Lower leg skin (tissue), 4 donors: ENCODE measurements around the gene SHROOM3. TPM values are rescaled to one million over a fixed set of nuclear protein-coding genes. Genes with fewer than 3 reads are reported as not detected.

ENCODE experiments used
- DNase-seq, 2 donors: peaks; one replicate each; pipeline ENCODE4 v3.0.0-alpha.2; 2019; ENCODE audit warnings: low spot score in 2 of 2
- H3K4me3 ChIP-seq: fragments of 200-600 bp; sonication (generic); 2 replicates; pipeline ENCODE4 v1.5.1; 2017; ENCODE audit warnings: mild to moderate bottlenecking, low read depth; ENCODE audit not compliant: poor library complexity, severe bottlenecking
- POLR2A ChIP-seq, 2 donors: fragments of 450-650 bp; IDR thresholded peaks; one replicate each; pipeline ENCODE4 v1.6.1; 2016 to 2017; ENCODE audit warnings: antibody characterized with exemption in 2 of 2, mild to moderate bottlenecking in 1 of 2, moderate library complexity in 1 of 2
- WGBS, 2 donors: methylation state at CpG; one replicate each; pipeline ENCODE4 v1.1.5; 2018; 5-methylcytosine and 5-hydroxymethylcytosine counted together
- intact Hi-C: fragments of 100-400 bp; cut with DNase I; formaldehyde crosslinking; loops from one replicate; pipeline ENCODE4 v1.15.0; 2023; ENCODE audit warnings: low total_unique reads
- total RNA-seq, 4 donors: library from RNA; depleted of rRNA; stranded (reverse); fragments of >200 nt; gene quantifications; one replicate each; pipeline ENCODE4 v1.1.0, GENCODE V29; 2016
- TF ChIP-seq, protein P1 (sequence below), 3 donors: fragments of 450-650 bp; IDR thresholded peaks; one replicate each; pipeline ENCODE4 v1.5.1; 2016; ENCODE audit warnings: antibody characterized with exemption in 3 of 3, mild to moderate bottlenecking in 3 of 3, moderate library complexity in 2 of 3

SHROOM3 gene
- total RNA-seq, 4 donors from 2014 or later: 37.7 to 88.8 (median 44.0) TPM

DNA sequence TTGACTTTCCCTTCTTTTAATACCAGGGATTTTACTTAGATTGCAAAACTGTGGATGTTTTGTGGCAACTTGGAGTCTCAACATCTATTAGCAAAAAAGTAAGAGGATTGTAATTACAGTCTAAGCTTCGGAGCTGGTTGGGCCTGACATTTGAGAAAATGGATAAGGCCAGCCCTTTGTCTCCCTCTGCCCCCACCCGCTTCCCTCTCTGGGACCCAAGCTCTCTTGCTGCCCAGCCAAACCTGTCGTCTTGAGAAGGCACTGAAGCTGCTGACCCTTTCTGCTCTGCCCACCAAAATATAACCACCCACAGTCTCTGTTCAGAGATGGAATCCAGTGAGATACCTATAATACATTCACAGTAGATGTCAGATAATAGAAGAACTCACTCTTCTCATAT, 49.6 kb downstream of the SHROOM3 start:
- intact Hi-C loops: no loop called here
- no peak overlapping the region for H3K4me3 ChIP-seq
- WGBS, 2 donors: 69 to 75% methylated on average over 3 of the region's 3 CpGs
- DNase-seq: no peak
- TF ChIP-seq POLR2A (IDR thresholded peaks at IDR 0.05): no peak
- TF ChIP-seq, protein P1, sequence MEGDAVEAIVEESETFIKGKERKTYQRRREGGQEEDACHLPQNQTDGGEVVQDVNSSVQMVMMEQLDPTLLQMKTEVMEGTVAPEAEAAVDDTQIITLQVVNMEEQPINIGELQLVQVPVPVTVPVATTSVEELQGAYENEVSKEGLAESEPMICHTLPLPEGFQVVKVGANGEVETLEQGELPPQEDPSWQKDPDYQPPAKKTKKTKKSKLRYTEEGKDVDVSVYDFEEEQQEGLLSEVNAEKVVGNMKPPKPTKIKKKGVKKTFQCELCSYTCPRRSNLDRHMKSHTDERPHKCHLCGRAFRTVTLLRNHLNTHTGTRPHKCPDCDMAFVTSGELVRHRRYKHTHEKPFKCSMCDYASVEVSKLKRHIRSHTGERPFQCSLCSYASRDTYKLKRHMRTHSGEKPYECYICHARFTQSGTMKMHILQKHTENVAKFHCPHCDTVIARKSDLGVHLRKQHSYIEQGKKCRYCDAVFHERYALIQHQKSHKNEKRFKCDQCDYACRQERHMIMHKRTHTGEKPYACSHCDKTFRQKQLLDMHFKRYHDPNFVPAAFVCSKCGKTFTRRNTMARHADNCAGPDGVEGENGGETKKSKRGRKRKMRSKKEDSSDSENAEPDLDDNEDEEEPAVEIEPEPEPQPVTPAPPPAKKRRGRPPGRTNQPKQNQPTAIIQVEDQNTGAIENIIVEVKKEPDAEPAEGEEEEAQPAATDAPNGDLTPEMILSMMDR (IDR thresholded peaks at IDR 0.05): no peak

DNA sequence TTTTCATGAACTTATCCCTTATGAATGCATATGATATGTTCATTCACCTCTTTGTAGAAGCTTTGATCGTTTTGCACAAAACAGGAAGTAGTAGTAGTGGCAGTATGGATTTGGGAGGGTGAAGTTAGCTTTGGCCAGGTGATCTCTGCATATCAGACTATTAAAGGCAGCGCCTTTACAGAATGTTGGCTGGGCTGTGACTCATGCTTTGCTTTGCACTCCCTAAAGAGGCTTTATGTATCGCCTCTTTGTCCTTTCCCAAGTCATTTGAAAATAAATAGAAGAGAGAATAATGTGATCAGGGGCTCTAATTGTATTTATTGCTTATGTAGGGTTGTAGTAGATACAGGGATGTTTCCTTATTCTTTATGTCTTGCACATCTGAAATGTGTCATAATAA, 50.4 kb downstream of the SHROOM3 start:
- intact Hi-C loops: no loop called here
- TF ChIP-seq, protein P1 (IDR thresholded peaks at IDR 0.05): no peak
- no peak for TF ChIP-seq POLR2A (IDR thresholded peaks at IDR 0.05)
- no peak overlapping the region for H3K4me3 ChIP-seq
- no peak for DNase-seq
- 37 to 41% methylated on average over 3 of the region's 3 CpGs for WGBS, 2 donors

DNA sequence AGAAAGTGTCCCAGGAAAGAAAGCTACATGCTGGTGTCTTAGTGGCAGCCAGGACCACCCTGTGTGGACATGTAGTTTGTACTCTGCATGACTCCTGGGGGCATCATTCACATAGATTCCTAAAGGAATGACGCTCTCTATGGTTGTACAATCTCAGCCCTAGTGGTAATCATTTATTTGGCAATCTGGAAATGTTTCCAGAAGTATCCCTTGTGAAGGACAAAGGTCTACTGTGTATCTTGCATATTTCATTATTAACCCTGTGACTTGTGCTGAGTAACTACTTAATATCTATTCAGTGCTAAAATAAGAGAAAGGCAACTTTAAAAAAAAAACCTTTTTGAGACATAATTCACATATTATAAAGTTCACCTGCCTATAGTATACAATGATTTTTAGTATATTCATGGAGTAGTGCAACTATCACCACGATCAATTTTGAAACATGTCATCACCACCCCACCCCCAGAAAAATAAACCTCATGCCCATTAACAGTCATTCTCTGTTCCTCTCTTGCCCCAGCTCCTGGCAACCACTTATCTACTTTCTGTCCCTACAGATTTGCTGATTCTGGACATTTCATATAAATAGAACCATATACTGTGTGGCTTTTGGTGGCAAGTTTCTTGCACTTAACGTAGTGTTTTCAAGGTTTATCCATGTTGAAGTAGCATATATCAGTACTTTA, 51.7 kb downstream of the SHROOM3 start:
- intact Hi-C loops: no loop called here
- DNase-seq: no peak
- H3K4me3 ChIP-seq: no peak overlapping the region
- WGBS, 2 donors: 76 to 80% methylated on average over 3 of the region's 3 CpGs
- TF ChIP-seq POLR2A (IDR thresholded peaks at IDR 0.05): no peak
- TF ChIP-seq, protein P1 (IDR thresholded peaks at IDR 0.05): no peak

DNA sequence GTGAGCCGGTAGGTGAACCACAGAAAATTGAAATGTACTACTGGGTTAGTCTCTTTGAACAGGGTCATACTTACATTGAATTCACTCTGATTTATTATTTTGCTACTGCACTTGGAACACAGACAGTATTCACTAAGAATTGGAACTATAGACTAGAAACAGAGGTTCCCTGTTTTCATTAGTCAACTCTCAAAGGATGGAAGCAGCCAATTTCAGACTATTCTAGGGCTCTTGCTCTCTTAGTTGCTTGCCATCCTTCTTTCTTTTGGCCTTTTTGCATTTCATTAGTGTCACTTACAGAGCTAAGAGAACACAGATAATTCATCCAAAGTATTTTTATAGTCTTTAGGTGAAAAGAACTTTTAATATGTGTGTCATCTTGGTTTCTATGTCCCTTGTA, 52.6 kb downstream of the SHROOM3 start:
- WGBS, 2 donors: 81 to 82% methylated on average over 1 of the region's 1 CpG
- no peak overlapping the region for H3K4me3 ChIP-seq
- intact Hi-C loops: no loop called here
- DNase-seq: no peak
- TF ChIP-seq, protein P1 (IDR thresholded peaks at IDR 0.05): no peak
- TF ChIP-seq POLR2A (IDR thresholded peaks at IDR 0.05): no peak

DNA sequence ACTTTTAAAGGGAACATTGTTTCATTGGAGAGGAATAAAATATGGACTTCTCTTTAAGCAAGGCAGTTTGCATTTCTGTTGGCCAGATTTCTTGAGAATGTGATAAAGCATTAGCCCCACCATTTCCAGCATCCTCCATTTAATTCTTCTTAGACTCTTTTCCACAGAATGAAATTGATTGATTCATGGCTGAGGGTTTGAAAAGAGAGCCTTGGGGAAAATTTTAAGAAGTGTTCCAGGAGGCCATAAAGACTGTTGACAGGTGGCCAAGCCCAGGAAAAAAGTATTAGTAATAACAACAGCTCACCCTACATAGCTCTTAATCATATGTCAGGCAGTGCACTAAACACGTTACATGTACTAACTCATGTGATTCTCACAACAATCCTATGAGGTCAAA, 53.4 kb downstream of the SHROOM3 start:
- no peak overlapping the region for H3K4me3 ChIP-seq
- no peak for TF ChIP-seq POLR2A (IDR thresholded peaks at IDR 0.05)
- TF ChIP-seq, protein P1 (IDR thresholded peaks at IDR 0.05): no peak
- DNase-seq: no peak
- intact Hi-C loops: no loop called here
- 76 to 81% methylated on average over 1 of the region's 1 CpG for WGBS, 2 donors
